Naive thymus-derived CD8-positive, alpha-beta T cell (primary cell): Measurements from ENCODE around the gene COMMD3. TPM values are rescaled to one million over a fixed set of nuclear protein-coding genes. Genes with fewer than 3 reads are reported as not detected.

Source experiments
- ATAC-seq, 2 donors: fragments of 150-1000 bp; cut with Tn5 transposase in 1 of 2; sonication (Bioruptor Pico), chemical (Tn5 transposase) in 1 of 2; 1 replicate in 1 of 2; 2 replicates in 1 of 2; pipeline ENCODE4 v1.10.0; 2021; ENCODE audit warnings: mild to moderate bottlenecking in 2 of 2, moderate library complexity in 2 of 2
- POLR2A ChIA-PET: fragments of 350-600 bp; sonication (Branson Sonifier 250); formaldehyde crosslinking; loops from one replicate; lab custom pipeline; 2021; ENCODE audit warnings: antibody characterized with exemption; lab: Charles Lee
- DNase-seq, 10 donors: peaks; one replicate each; pipeline versions ENCODE4 v3.0.0 to v3.0.0-alpha.2; 2020 to 2022
- H3K27ac Mint-ChIP-seq, 10 donors: one replicate each; pipeline ENCODE4 v1.8.0; 2020 to 2022; ENCODE audit warnings: mild to moderate bottlenecking in 10 of 10, mixed read lengths in 10 of 10, moderate library complexity in 4 of 10, inconsistent platforms in 1 of 10
- H3K27me3 Mint-ChIP-seq, 5 donors: one replicate each; pipeline ENCODE4 v1.8.0; 2021 to 2022; ENCODE audit warnings: mixed read lengths in 5 of 5
- H3K36me3 Mint-ChIP-seq, 3 donors: one replicate each; pipeline ENCODE4 v1.8.0; 2020 to 2022; ENCODE audit warnings: mixed read lengths in 3 of 3, mild to moderate bottlenecking in 2 of 3, inconsistent platforms in 1 of 3
- H3K4me1 Mint-ChIP-seq, 4 donors: one replicate each; pipeline ENCODE4 v1.8.0; 2021 to 2022; ENCODE audit warnings: mixed read lengths in 4 of 4
- H3K4me3 Mint-ChIP-seq, 10 donors: one replicate each; pipeline ENCODE4 v1.8.0; 2020 to 2022; ENCODE audit warnings: mild to moderate bottlenecking in 10 of 10, mixed read lengths in 10 of 10, moderate library complexity in 6 of 10, inconsistent platforms in 1 of 10
- H3K9me3 Mint-ChIP-seq, 9 donors: one replicate each; pipeline ENCODE4 v1.8.0; 2020 to 2022; ENCODE audit warnings: mixed read lengths in 9 of 9, mild to moderate bottlenecking in 3 of 9, inconsistent platforms in 1 of 9, moderate library complexity in 1 of 9
- polyA plus RNA-seq, 3 donors: library from polyadenylated mRNA; unstranded; fragments of 300-500 nt; fragmentation: Illumina TruSeq; gene quantifications; one replicate each; pipeline ENCODE4 v1.2.3, GENCODE V29; 2021
- total RNA-seq, 8 experiments: library from RNA in 2 of 8; stranded (reverse) in 2 of 8; gene quantifications; one replicate each; pipeline ENCODE4 v1.2.3 and lab custom pipeline; 2021 to 2026

The COMMD3 gene
- total and polyA plus RNA-seq, 5 experiments from 2014 or later: 38.5 to 59.3 (median 53.9) TPM

- ATAC-seq (no peak), DNase-seq (no peak)
- Mint-ChIP-seq H3K9me3 (peaks cover 0 to 18% (median 3%) of the 10 kb centered on the region in 9 donors), H3K4me3 (no peak overlapping the region), H3K36me3 (peaks cover 10 to 27% (median 20%) of the 10 kb centered on the region in 3 donors), H3K4me1 (peaks cover 16 to 42% (median 36%) of the 10 kb centered on the region in 4 donors), H3K27me3 (peaks cover 8 to 39% (median 23%) of the 10 kb centered on the region in 5 donors), H3K27ac (peak overlapping the region in 1 of 10 donors; percentile 65)
- POLR2A ChIA-PET: no interaction called here
These were observed 13.0 kb downstream of the COMMD3 start for GRCh38 chr10:22329150-22329549.

- H3K36me3 Mint-ChIP-seq: peaks cover 10 to 23% (median 20%) of the 10 kb centered on the region in 3 donors
- no peak for ATAC-seq
- peaks cover 8 to 37% (median 26%) of the 10 kb centered on the region in 4 donors for H3K4me1 Mint-ChIP-seq
- DNase-seq: no peak
- POLR2A ChIA-PET: interaction anchor here (0.9 to 2.5 kb wide), 5 partner anchors 7 to 104 kb away, joined by 3 to 17 read pairs (median 8); partner anchors contain the start of genes BMI1 and COMMD3
- H3K27ac Mint-ChIP-seq: peak overlapping the region in 8 of 10 donors; percentile 14 to 92 (median 87)
- H3K9me3 Mint-ChIP-seq: peaks cover 0 to 22% (median 3%) of the 10 kb centered on the region in 9 donors
- peaks cover 8 to 41% (median 19%) of the 10 kb centered on the region in 5 donors for H3K27me3 Mint-ChIP-seq
- H3K4me3 Mint-ChIP-seq: peak overlapping the region in 5 of 10 donors; percentile 24 to 84 (median 81)
These were observed 16.0 kb downstream of the COMMD3 start for GRCh38 chr10:22332116-22332692.

- peak in 3 of 10 donors; percentile 67 to 73 (median 70) for DNase-seq
These were observed 17.2 kb downstream of the COMMD3 start for GRCh38 chr10:22333167-22333974.

GRCh38 chr10:22333975-22334282 is 17.7 kb downstream of the COMMD3 start:
- ATAC-seq: no peak

More at GRCh38 chr10:22333167-22333974, 17.2 kb downstream of the COMMD3 start:
- peak overlapping the region; percentile 68 to 92 (median 87) for H3K27ac Mint-ChIP-seq
- H3K9me3 Mint-ChIP-seq: peaks cover 0 to 22% (median 3%) of the 10 kb centered on the region in 9 donors
- H3K4me3 Mint-ChIP-seq: peak overlapping the region; percentile 68 to 84 (median 81)
- H3K4me1 Mint-ChIP-seq: peaks cover 8 to 37% (median 26%) of the 10 kb centered on the region in 4 donors
- POLR2A ChIA-PET: interaction anchor here (0.9 to 2.5 kb wide), 6 partner anchors 8 to 104 kb away, joined by 3 to 17 read pairs (median 8); partner anchors contain the start of genes BMI1 and COMMD3
- peaks cover 10 to 18% (median 17%) of the 10 kb centered on the region in 3 donors for H3K36me3 Mint-ChIP-seq
- peaks cover 8 to 49% (median 28%) of the 10 kb centered on the region in 5 donors for H3K27me3 Mint-ChIP-seq
- peak; percentile 15 to 20 for ATAC-seq

GRCh38 chr10:22334414-22335172 is 18.4 kb downstream of the COMMD3 start:
- Mint-ChIP-seq H3K27ac (peak overlapping the region; percentile 78 to 97 (median 93)), H3K4me1 (peaks cover 8 to 43% (median 26%) of the 10 kb centered on the region in 4 donors), H3K9me3 (peaks cover 0 to 21% (median 3%) of the 10 kb centered on the region in 9 donors), H3K4me3 (peak overlapping the region; percentile 78 to 90 (median 86)), H3K36me3 (peaks cover 6 to 12% (median 11%) of the 10 kb centered on the region in 3 donors), H3K27me3 (peaks cover 8 to 55% (median 38%) of the 10 kb centered on the region in 5 donors)
- POLR2A ChIA-PET: interaction anchor here (0.8 to 1.7 kb wide), 3 partner anchors 8 to 17 kb away, joined by 4 to 5 read pairs (median 4); no protein-coding TSS in a partner anchor
- ATAC-seq (no peak), DNase-seq (no peak)

More at GRCh38 chr10:22333975-22334282, 17.7 kb downstream of the COMMD3 start:
- peaks cover 10 to 18% (median 17%) of the 10 kb centered on the region in 3 donors for H3K36me3 Mint-ChIP-seq
- peak overlapping the region in 9 of 10 donors; percentile 68 to 91 (median 86) for H3K27ac Mint-ChIP-seq
- H3K4me3 Mint-ChIP-seq: peak overlapping the region; percentile 68 to 84 (median 81)
- POLR2A ChIA-PET: interaction anchor here (1.6 to 1.7 kb wide), 2 partner anchors 8 to 14 kb away, joined by 4 to 5 read pairs; no protein-coding TSS in a partner anchor
- no peak for DNase-seq
- H3K9me3 Mint-ChIP-seq: peaks cover 0 to 27% (median 3%) of the 10 kb centered on the region in 9 donors
- peaks cover 8 to 54% (median 33%) of the 10 kb centered on the region in 5 donors for H3K27me3 Mint-ChIP-seq
- H3K4me1 Mint-ChIP-seq: peaks cover 8 to 41% (median 26%) of the 10 kb centered on the region in 4 donors

GRCh38 chr10:22335173-22335933 is 19.2 kb downstream of the COMMD3 start:
- peaks cover 10 to 49% (median 32%) of the 10 kb centered on the region in 4 donors for H3K4me1 Mint-ChIP-seq

GRCh38 chr10:22338185-22338900 is 22.2 kb downstream of the COMMD3 start:
- Mint-ChIP-seq H3K9me3 (peaks cover 0 to 23% (median 4%) of the 10 kb centered on the region in 9 donors), H3K27me3 (peaks cover 6 to 65% (median 63%) of the 10 kb centered on the region in 5 donors), H3K27ac (no peak overlapping the region), H3K4me1 (peaks cover 6 to 46% (median 23%) of the 10 kb centered on the region in 4 donors), H3K4me3 (no peak overlapping the region), H3K36me3 (peaks cover 4 to 10% (median 6%) of the 10 kb centered on the region in 3 donors)
- POLR2A ChIA-PET: interaction anchor here (0.6 to 1.3 kb wide), 2 partner anchors 12 to 16 kb away, joined by 3 to 5 read pairs; no protein-coding TSS in a partner anchor
- no peak for ATAC-seq
- DNase-seq: peak in 1 of 10 donors; percentile 17

More at GRCh38 chr10:22335173-22335933, 19.2 kb downstream of the COMMD3 start:
- Mint-ChIP-seq H3K36me3 (peaks cover 4 to 12% (median 8%) of the 10 kb centered on the region in 3 donors), H3K27me3 (peaks cover 11 to 60% (median 45%) of the 10 kb centered on the region in 5 donors), H3K27ac (peak overlapping the region; percentile 78 to 97 (median 93)), H3K9me3 (peaks cover 0 to 18% (median 4%) of the 10 kb centered on the region in 9 donors), H3K4me3 (peak overlapping the region; percentile 78 to 90 (median 86))
- DNase-seq (peak; percentile 50 to 85 (median 74)), ATAC-seq (peak; percentile 75 to 86)
- POLR2A ChIA-PET: interaction anchor here (0.8 to 1.7 kb wide), 4 partner anchors 9 to 82 kb away, joined by 4 to 5 read pairs (median 4); no protein-coding TSS in a partner anchor

- POLR2A ChIA-PET: interaction anchor here (1.3 kb wide), 1 partner anchor 17 kb away, joined by 5 read pairs; no protein-coding TSS in a partner anchor
- Mint-ChIP-seq H3K9me3 (peaks cover 0 to 23% (median 0%) of the 10 kb centered on the region in 9 donors), H3K4me1 (peaks cover 2 to 40% (median 17%) of the 10 kb centered on the region in 4 donors), H3K27me3 (peaks cover 10 to 64% (median 62%) of the 10 kb centered on the region in 5 donors), H3K27ac (no peak overlapping the region), H3K36me3 (peaks cover 2 to 5% (median 4%) of the 10 kb centered on the region in 3 donors), H3K4me3 (no peak overlapping the region)
- ATAC-seq (no peak), DNase-seq (no peak)
These were observed 22.7 kb downstream of the COMMD3 start for GRCh38 chr10:22338931-22339330.

- no peak for DNase-seq
- ATAC-seq: no peak
- Mint-ChIP-seq H3K9me3 (peaks cover 0 to 32% (median 8%) of the 10 kb centered on the region in 9 donors), H3K27ac (peak overlapping the region; percentile 39 to 90 (median 84)), H3K27me3 (peaks cover 19 to 72% (median 71%) of the 10 kb centered on the region in 5 donors), H3K4me3 (peak overlapping the region; percentile 70 to 91 (median 84)), H3K36me3 (peaks cover 2 to 11% (median 9%) of the 10 kb centered on the region in 3 donors), H3K4me1 (peaks cover 2 to 42% (median 18%) of the 10 kb centered on the region in 4 donors)
- POLR2A ChIA-PET: interaction anchor here (0.5 to 5.0 kb wide), 11 partner anchors 11 to 716 kb away, joined by 3 to 30 read pairs (median 5); partner anchors contain the start of genes BMI1, COMMD3 and DNAJC1
These were observed 23.7 kb downstream of the COMMD3 start for GRCh38 chr10:22339761-22340328.
